Tongue (tissue), 2 donors: ENCODE measurements around the gene TRPM8. TPM values are rescaled to one million over a fixed set of nuclear protein-coding genes. Genes with fewer than 3 reads are reported as not detected.

Experiments
- DNase-seq: peaks from one replicate; pipeline ENCODE4 v3.0.0-alpha.2; 2015
- total RNA-seq: library from RNA; depleted of rRNA; stranded (reverse); fragments of >200 nt; gene quantifications from one replicate; pipeline ENCODE4 v1.2.3, GENCODE V29; 2014

Gene TRPM8
- total RNA-seq, 1 donor from 2014 or later = not detected

GRCh38 chr2:234002281-234002680, 85.1 kb downstream of the TRPM8 start:
- DNase-seq = no peak

GRCh38 chr2:234003972-234004617, 86.9 kb downstream of the TRPM8 start:
- DNase-seq = peak; percentile 26

- DNase-seq = no peak
Measured at GRCh38 chr2:234005126-234005525, 88.0 kb downstream of the TRPM8 start.

GRCh38 chr2:234006501-234006900, 89.3 kb downstream of the TRPM8 start:
- no peak for DNase-seq

- no peak for DNase-seq
Measured at GRCh38 chr2:234014427-234014826, 97.3 kb downstream of the TRPM8 start.

- no peak for DNase-seq
Measured at GRCh38 chr2:234015861-234016260, 98.7 kb downstream of the TRPM8 start.

GRCh38 chr2:234019896-234020295, 102.7 kb downstream of the TRPM8 start:
- DNase-seq = no peak

GRCh38 chr2:234020332-234020731, 103.2 kb downstream of the TRPM8 start:
- DNase-seq = no peak

GRCh38 chr2:234022424-234022823, 105.3 kb downstream of the TRPM8 start:
- DNase-seq = no peak

- no peak for DNase-seq
Measured at GRCh38 chr2:234024304-234024703, 107.1 kb downstream of the TRPM8 start.

GRCh38 chr2:234025466-234025865, 108.3 kb downstream of the TRPM8 start:
- DNase-seq = no peak

GRCh38 chr2:234025891-234026401, 108.8 kb downstream of the TRPM8 start:
- peak; percentile 22 for DNase-seq

- DNase-seq = no peak
Measured at GRCh38 chr2:234026693-234027254, 109.6 kb downstream of the TRPM8 start.

GRCh38 chr2:234027641-234028040, 110.5 kb downstream of the TRPM8 start:
- DNase-seq = no peak

- DNase-seq = no peak
Measured at GRCh38 chr2:234029150-234029733, 112.1 kb downstream of the TRPM8 start.

GRCh38 chr2:234031207-234031606, 114.0 kb downstream of the TRPM8 start:
- DNase-seq = no peak

- no peak for DNase-seq
Measured at GRCh38 chr2:234032279-234032856, 115.2 kb downstream of the TRPM8 start.

GRCh38 chr2:234033174-234033573, 116.0 kb downstream of the TRPM8 start:
- no peak for DNase-seq

GRCh38 chr2:234033885-234034284, 116.7 kb downstream of the TRPM8 start:
- DNase-seq = no peak

GRCh38 chr2:234038076-234038802, 121.1 kb downstream of the TRPM8 start:
- no peak for DNase-seq

- no peak for DNase-seq
Measured at GRCh38 chr2:234044157-234044556, 127.0 kb downstream of the TRPM8 start.

- no peak for DNase-seq
Measured at GRCh38 chr2:234046521-234046920, 129.3 kb downstream of the TRPM8 start.

GRCh38 chr2:234047361-234047760, 130.2 kb downstream of the TRPM8 start:
- no peak for DNase-seq
